ENCODE measurements around the gene ZFAND3.

The ZFAND3 gene

DNA sequence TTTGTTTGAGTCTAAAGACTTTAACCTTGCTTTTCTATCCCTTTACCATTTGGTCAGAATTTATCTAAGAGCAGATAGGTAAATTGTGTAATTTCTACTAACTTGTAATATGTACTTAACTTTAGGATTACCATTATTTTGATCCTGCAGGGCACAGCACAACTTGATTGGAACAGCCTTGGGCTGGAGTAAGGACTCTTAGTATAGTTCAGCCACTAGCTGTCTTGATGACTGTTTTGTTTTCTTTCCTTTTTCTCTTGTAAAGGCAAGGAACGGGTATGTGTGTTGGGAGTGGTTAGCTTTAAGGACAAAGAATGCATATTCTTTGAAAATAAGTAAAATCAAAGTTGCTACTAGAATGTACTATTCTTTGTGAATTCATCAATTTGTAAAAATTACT, 203.2 kb downstream of the ZFAND3 start:
- TF ChIP-seq, protein P1, sequence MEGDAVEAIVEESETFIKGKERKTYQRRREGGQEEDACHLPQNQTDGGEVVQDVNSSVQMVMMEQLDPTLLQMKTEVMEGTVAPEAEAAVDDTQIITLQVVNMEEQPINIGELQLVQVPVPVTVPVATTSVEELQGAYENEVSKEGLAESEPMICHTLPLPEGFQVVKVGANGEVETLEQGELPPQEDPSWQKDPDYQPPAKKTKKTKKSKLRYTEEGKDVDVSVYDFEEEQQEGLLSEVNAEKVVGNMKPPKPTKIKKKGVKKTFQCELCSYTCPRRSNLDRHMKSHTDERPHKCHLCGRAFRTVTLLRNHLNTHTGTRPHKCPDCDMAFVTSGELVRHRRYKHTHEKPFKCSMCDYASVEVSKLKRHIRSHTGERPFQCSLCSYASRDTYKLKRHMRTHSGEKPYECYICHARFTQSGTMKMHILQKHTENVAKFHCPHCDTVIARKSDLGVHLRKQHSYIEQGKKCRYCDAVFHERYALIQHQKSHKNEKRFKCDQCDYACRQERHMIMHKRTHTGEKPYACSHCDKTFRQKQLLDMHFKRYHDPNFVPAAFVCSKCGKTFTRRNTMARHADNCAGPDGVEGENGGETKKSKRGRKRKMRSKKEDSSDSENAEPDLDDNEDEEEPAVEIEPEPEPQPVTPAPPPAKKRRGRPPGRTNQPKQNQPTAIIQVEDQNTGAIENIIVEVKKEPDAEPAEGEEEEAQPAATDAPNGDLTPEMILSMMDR (conservative IDR thresholded peaks at IDR 0.05; ENCODE audit: low read depth, low read length) = no peak
- DNase-seq (ENCODE audit: low read depth) = no peak
- H3K4me3 ChIP-seq (ENCODE audit: low read length) = no peak overlapping the region

DNA sequence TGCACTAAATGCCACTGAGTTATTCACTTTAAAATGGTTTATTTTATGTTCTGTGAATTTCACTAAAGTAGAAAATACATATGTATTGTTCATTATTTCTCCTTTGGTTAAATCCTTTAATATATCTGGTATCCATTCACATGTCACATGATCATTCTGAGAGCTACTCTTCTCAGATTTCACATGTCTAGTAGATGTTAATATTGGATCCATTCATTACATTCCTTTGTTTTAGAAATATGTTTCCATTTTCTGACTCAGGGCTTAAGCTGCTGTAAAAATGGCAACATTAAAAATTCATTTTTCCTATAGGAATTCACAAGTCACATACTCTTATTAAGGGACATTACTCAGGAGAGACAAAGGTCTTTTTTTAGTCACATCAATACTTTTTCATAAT, 205.4 kb downstream of the ZFAND3 start:
- H3K4me3 ChIP-seq (ENCODE audit: low read length) = no peak overlapping the region
- DNase-seq (ENCODE audit: low read depth) = no peak
- TF ChIP-seq, protein P1 (conservative IDR thresholded peaks at IDR 0.05; ENCODE audit: low read depth, low read length) = no peak

DNA sequence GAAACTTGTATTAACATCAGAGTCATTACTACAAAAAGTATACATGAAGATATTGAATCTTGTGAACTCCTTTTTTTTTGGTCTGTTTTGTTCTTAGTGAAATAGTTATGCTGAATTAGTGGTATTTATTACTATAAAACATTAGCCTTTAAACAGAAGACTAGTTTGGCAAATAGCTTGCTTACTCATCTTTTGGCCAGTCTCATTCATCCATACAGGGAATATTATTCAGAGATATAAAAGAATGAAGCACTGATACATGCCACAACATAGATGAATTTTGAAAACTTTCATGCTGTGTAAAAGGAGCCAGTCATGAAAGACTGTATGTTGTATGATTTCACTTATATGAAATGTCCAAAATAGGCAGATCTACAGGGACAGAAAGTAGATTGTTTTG, 205.9 kb downstream of the ZFAND3 start:
- no peak overlapping the region for H3K4me3 ChIP-seq (ENCODE audit: low read length)
- no peak for DNase-seq (ENCODE audit: low read depth)
- TF ChIP-seq, protein P1 (conservative IDR thresholded peaks at IDR 0.05; ENCODE audit: low read depth, low read length) = no peak

DNA sequence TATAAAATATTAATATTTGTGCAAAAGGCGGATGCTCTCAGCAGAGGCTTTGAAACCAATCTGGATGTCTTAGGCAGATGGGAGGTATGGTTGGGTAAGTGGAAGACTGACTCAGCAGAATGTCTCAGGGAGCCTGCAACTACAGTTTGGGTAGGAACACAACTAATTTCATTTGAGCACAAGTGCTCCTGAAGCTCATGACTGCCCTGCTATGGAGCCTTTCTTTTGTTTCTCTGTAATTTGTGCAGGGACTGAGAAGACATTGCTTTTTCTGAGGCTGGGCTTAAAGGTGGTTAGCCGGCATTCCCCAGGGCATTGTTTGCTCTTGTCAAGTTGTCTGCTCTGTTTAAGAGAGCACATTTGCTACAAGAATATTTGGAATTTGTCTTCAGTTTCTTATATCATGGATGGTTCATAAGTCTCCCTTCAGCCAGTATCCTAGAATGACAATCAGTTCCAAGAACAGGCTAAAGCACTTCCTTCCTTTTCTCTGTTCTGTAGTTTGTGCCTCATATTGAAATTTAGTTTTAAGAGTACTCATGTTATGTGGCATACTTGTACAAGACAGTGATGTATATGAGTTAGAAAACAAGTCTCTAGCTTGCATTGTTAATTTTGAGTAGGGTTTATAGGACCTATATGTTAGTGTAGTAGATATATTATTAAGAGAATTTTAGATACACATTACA, 208.3 kb downstream of the ZFAND3 start:
- H3K4me3 ChIP-seq (ENCODE audit: low read length) = no peak overlapping the region
- DNase-seq (ENCODE audit: low read depth) = no peak
- TF ChIP-seq, protein P1 (conservative IDR thresholded peaks at IDR 0.05; ENCODE audit: low read depth, low read length) = no peak

DNA sequence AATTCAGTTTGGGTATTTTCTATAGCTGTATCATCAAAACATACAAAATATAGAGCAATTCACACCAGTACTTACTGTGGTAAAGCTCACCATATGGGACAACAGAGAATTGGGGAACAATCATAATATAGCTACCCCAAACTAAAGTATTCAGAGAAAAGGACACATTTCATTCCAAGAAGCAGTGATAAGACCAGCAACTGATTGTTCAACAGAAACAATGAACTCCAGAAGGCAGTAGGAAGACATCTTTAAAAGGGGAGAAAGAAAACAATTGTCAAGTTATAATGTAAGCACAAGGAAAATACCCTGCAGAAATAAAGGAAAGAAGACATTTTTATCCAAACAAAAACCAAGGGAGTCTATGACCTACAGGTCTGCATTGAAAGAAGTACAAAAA, 210.9 kb downstream of the ZFAND3 start:
- DNase-seq (ENCODE audit: low read depth) = no peak
- no peak overlapping the region for H3K4me3 ChIP-seq (ENCODE audit: low read length)
- TF ChIP-seq, protein P1 (conservative IDR thresholded peaks at IDR 0.05; ENCODE audit: low read depth, low read length) = no peak

DNA sequence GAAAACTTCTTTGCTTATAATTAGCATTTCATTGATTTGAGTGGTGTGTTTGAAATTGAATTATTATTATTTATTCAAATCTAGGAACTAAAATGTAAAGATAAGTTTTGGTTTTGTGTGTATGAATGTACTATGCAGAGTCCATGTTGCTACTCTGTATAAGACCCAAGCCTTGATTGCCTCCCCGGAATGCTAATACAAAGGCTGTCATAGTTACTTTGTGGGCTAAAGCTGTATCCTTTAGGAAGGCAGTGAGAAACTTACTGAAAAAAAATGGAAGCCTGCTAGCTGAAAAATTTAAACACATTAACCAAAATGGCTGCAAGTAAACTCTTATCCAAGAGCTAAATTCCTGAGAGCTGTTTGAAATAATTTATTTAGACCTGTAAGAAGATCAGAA, 213.3 kb downstream of the ZFAND3 start:
- H3K4me3 ChIP-seq (ENCODE audit: low read length) = no peak overlapping the region
- DNase-seq (ENCODE audit: low read depth) = no peak
- TF ChIP-seq, protein P1 (conservative IDR thresholded peaks at IDR 0.05; ENCODE audit: low read depth, low read length) = no peak

DNA sequence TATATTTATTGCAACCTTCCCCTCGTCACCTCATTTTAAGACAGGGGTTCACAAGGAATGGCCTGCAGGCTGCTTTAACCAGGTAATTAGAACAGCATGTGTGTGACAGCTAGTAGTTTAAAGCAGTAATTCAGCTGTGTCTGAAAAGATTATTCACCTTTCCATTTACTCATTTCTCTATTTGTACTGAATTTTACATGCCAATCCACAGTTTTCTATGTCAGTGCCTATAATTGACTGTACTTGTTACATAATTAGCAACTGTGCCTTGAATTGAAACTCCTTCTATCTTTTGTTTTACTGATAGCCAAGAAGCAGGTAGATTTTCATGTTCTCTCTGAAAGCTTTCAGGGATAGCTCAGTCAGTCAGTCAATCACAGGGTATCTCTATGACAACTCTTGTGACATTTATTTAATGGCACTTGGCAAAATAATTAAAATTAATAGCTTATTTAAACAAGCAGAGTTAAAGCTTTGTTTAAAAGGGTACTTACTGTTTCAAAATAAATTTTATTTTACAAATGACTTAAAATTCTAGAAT, 214.0 kb downstream of the ZFAND3 start:
- TF ChIP-seq, protein P1 (conservative IDR thresholded peaks at IDR 0.05; ENCODE audit: low read depth, low read length) = no peak
- no peak overlapping the region for H3K4me3 ChIP-seq (ENCODE audit: low read length)
- no peak for DNase-seq (ENCODE audit: low read depth)

Data from retinal pigment epithelial cell (primary cell).